BLaER1 treated with 17β-estradiol and CSF1 and Interleukin-3, amounts not matched to agents 10 nM and 100 nM (cell line): ENCODE results near the gene SLC16A5.

Source experiments
- H3K27ac ChIP-seq, 11 experiments: shearing (Covaris generic); formaldehyde crosslinking; 2 replicates each; pipeline ENCODE4 v1.8.1; 2022
- H3K27me3 ChIP-seq, 11 experiments: shearing (Covaris generic); formaldehyde crosslinking; 2 replicates each; pipeline ENCODE4 v1.8.1; 2022
- H3K36me3 ChIP-seq, 11 experiments: shearing (Covaris generic); formaldehyde crosslinking; 2 replicates each; pipeline ENCODE4 v1.8.1; 2022
- H3K4me1 ChIP-seq, 10 experiments: shearing (Covaris generic); formaldehyde crosslinking; 2 replicates each; pipeline ENCODE4 v1.8.1; 2022
- H3K4me2 ChIP-seq, 11 experiments: shearing (Covaris generic); formaldehyde crosslinking; 2 replicates each; pipeline ENCODE4 v1.8.1; 2022
- H3K4me3 ChIP-seq, 10 experiments: shearing (Covaris generic); formaldehyde crosslinking; 2 replicates each; pipeline ENCODE4 v1.8.1; 2022
- H3K9ac ChIP-seq, 11 experiments: shearing (Covaris generic); formaldehyde crosslinking; 2 replicates each; pipeline ENCODE4 v1.8.1; 2022
- H3K9me3 ChIP-seq, 11 experiments: shearing (Covaris generic); formaldehyde crosslinking; replicated peaks in 1 of 11; 2 replicates each; pipeline ENCODE4 v1.8.1; 2022
- H4K20me1 ChIP-seq, 11 experiments: shearing (Covaris generic); formaldehyde crosslinking; 2 replicates each; pipeline ENCODE4 v1.8.1; 2022
- Cebpa-rat ChIP-seq, 11 experiments: shearing (Covaris generic); IDR thresholded peaks; 2 replicates each; pipeline ENCODE4 v1.8.1; 2022

SLC16A5 gene

DNA sequence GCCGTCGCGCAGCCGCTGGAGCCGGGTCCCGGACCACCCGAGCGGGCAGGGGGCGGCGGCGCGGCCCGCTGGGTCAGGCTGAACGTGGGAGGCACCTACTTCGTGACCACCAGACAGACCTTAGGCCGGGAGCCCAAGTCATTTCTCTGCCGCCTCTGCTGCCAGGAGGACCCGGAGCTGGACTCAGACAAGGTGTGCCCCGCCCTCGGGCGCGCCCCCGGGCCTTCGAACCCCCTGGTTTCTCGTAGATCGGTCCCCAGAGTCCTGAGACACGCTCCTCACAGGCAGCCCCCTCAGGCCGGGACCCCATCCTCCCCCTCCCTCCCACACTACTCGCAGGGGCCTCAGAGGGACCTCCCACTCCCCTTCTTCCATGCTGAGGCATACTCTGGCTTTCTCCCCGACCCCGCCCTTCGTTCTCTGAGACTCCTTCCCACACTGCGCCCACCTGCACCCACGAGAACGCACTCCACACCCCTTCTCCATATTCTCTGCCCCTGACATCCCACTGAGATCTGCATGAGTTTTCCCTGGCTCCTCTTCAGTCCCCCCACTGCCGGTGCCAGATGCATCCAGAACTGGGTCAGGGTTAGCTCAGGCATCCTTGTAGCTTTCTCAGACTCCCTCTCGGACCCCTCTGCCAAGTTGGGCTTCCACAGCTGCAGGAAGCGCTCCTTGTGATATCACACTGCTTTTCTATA is 40.2 kb upstream of the SLC16A5 start:
- Histone ChIP-seq H3K27me3 (no peaks in the 10 kb centered on the region), H3K4me1 (peaks cover 18 to 38% (median 27%) of the 10 kb centered on the region in 10 experiments), H3K4me2 (peak overlapping the region; percentile 90 to 99 (median 96)), H3K9ac (peak overlapping the region; percentile 83 to 94 (median 91)), H4K20me1 (peaks cover 0 to 14% (median 5%) of the 10 kb centered on the region in 11 experiments; a peak in 11 of 22 replicates), H3K27ac (peak overlapping the region; percentile 72 to 89 (median 84)), H3K9me3 (no peaks in the 10 kb centered on the region), H3K4me3 (peak overlapping the region; percentile 84 to 99 (median 92)), H3K36me3 (peaks cover 25 to 42% (median 32%) of the 10 kb centered on the region in 11 experiments)
- no peak for TF ChIP-seq Cebpa-rat (IDR thresholded peaks at IDR 0.05)

- H3K9ac ChIP-seq: peak overlapping the region in 10 of 11 experiments; percentile 83 to 94 (median 91); a peak in 21 of 22 replicates
- H3K27ac ChIP-seq: peak overlapping the region in 7 of 11 experiments; percentile 32 to 89 (median 84); a peak in 10 of 22 replicates
Measured at GRCh38 chr17:75048249-75048878, 39.4 kb upstream of the SLC16A5 start.

DNA sequence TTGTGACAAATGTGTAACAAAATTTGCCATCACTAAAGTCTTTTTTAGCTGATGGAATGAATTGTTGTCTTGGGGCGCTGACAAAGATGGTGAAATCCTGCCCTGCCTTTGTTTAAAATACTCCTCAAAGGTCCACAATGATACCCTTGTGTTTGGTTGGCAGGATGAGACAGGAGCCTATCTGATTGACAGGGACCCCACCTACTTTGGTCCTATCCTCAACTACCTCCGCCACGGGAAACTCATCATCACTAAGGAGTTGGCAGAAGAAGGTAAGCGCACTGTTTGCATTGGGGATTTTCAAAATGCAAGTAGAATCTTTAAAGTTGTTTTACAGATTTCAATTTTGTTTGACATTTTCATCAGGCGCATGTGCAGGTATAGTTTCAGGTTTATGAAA is 38.7 kb upstream of the SLC16A5 start:
- no peaks in the 10 kb centered on the region for H3K27me3 ChIP-seq
- peaks cover 18 to 38% (median 27%) of the 10 kb centered on the region in 10 experiments for H3K4me1 ChIP-seq
- H3K27ac ChIP-seq: no peak overlapping the region
- no peak for TF ChIP-seq Cebpa-rat (IDR thresholded peaks at IDR 0.05)
- no peaks in the 10 kb centered on the region for H3K9me3 ChIP-seq
- no peak overlapping the region for H3K4me3 ChIP-seq
- H3K9ac ChIP-seq: peak overlapping the region in 7 of 11 experiments; percentile 8 to 94 (median 92); a peak in 7 of 22 replicates
- H4K20me1 ChIP-seq: peaks cover 0 to 5% (median 0%) of the 10 kb centered on the region in 11 experiments; a peak in 3 of 22 replicates
- H3K36me3 ChIP-seq: peaks cover 39 to 52% (median 46%) of the 10 kb centered on the region in 11 experiments
- H3K4me2 ChIP-seq: peak overlapping the region; percentile 12 to 99 (median 96); a peak in 19 of 22 replicates

More at GRCh38 chr17:75048249-75048878, 39.4 kb upstream of the SLC16A5 start:
- Histone ChIP-seq H3K36me3 (peaks cover 32 to 45% (median 39%) of the 10 kb centered on the region in 11 experiments), H3K4me3 (peak overlapping the region; percentile 84 to 99 (median 92); a peak in 19 of 20 replicates), H3K4me2 (peak overlapping the region; percentile 90 to 99 (median 96)), H3K9me3 (no peaks in the 10 kb centered on the region), H4K20me1 (peaks cover 0 to 6% (median under 1%) of the 10 kb centered on the region in 11 experiments; a peak in 6 of 22 replicates), H3K27me3 (no peaks in the 10 kb centered on the region), H3K4me1 (peaks cover 18 to 38% (median 27%) of the 10 kb centered on the region in 10 experiments)
- TF ChIP-seq Cebpa-rat (IDR thresholded peaks at IDR 0.05): no peak

DNA sequence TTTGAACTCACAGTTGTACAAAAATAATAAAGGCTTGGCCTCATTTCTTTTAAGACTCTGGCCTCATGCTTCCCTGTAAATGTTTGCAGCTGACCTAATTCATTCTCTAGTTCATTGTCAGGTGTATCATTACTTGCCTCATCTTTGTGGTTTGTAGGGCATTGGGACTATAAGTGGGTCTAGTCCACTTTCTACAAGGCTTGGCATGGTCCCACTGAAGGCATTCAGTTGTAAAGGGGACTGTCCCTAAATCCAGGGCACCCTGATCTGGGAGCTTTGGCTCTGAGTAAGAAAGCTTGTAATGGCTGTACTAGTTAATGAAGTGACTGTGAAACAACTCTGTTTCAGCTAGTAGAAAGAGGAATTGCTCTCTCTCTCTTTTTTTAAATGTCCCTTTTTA is 38.0 kb upstream of the SLC16A5 start:
- Histone ChIP-seq H3K36me3 (peaks cover 44 to 59% (median 53%) of the 10 kb centered on the region in 11 experiments), H3K4me2 (peak overlapping the region in 1 of 11 experiments; percentile 3; a peak in 1 of 22 replicates), H4K20me1 (peaks cover 0 to 5% (median 0%) of the 10 kb centered on the region in 11 experiments; a peak in 3 of 22 replicates), H3K27me3 (no peaks in the 10 kb centered on the region), H3K4me1 (peaks cover 18 to 38% (median 27%) of the 10 kb centered on the region in 10 experiments), H3K9me3 (no peaks in the 10 kb centered on the region), H3K9ac (peak overlapping the region in 3 of 11 experiments; percentile 14 to 93 (median 92); a peak in 1 of 22 replicates), H3K4me3 (no peak overlapping the region), H3K27ac (no peak overlapping the region)
- TF ChIP-seq Cebpa-rat (IDR thresholded peaks at IDR 0.05): no peak

DNA sequence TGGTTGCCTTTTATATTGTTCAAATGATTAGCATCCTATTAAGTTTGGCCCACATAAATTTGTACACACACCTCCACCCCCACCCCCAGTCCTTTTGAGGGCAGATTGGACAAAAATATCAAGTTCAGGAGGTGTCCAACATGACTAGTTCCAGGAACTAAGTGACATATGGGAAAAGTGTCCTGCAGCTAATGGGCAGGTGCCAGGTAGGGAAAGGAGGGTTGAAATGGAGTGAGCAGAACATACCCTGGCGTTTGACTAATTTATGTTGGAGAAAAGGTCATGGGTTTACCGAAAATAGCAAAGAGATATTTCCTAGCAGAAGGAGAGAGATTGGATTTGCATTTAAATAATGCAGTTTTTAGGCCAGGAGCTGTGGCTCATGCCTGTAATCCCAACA is 35.8 kb upstream of the SLC16A5 start:
- Histone ChIP-seq H3K4me1 (peaks cover 11 to 23% (median 18%) of the 10 kb centered on the region in 10 experiments), H3K9ac (no peak overlapping the region), H3K4me3 (no peak overlapping the region), H3K9me3 (no peaks in the 10 kb centered on the region), H4K20me1 (no peaks in the 10 kb centered on the region), H3K27ac (no peak overlapping the region), H3K27me3 (no peaks in the 10 kb centered on the region), H3K4me2 (no peak overlapping the region), H3K36me3 (peaks cover 65 to 80% (median 73%) of the 10 kb centered on the region in 11 experiments)
- TF ChIP-seq Cebpa-rat (IDR thresholded peaks at IDR 0.05): no peak

GRCh38 chr17:75059369-75060345 is 28.1 kb upstream of the SLC16A5 start:
- Histone ChIP-seq H3K27ac (peak overlapping the region in 9 of 11 experiments; percentile 21 to 57 (median 36); a peak in 16 of 22 replicates), H3K4me1 (peaks cover 8 to 17% (median 10%) of the 10 kb centered on the region in 10 experiments), H3K4me2 (peak overlapping the region in 10 of 11 experiments; percentile 6 to 65 (median 34); a peak in 15 of 22 replicates), H3K27me3 (no peaks in the 10 kb centered on the region), H3K9ac (peak overlapping the region in 9 of 11 experiments; percentile 24 to 55 (median 34); a peak in 11 of 22 replicates), H3K36me3 (peaks cover 66 to 93% (median 82%) of the 10 kb centered on the region in 11 experiments), H3K9me3 (no peaks in the 10 kb centered on the region), H4K20me1 (no peaks in the 10 kb centered on the region; a peak in 2 of 22 replicates), H3K4me3 (no peak overlapping the region)
- TF ChIP-seq Cebpa-rat (IDR thresholded peaks at IDR 0.05): no peak

GRCh38 chr17:75060434-75061054 is 27.2 kb upstream of the SLC16A5 start:
- Histone ChIP-seq H3K36me3 (peaks cover 66 to 89% (median 80%) of the 10 kb centered on the region in 11 experiments), H3K9ac (peak overlapping the region in 3 of 11 experiments; percentile 24 to 31 (median 25); a peak in 3 of 22 replicates), H4K20me1 (no peaks in the 10 kb centered on the region; a peak in 2 of 22 replicates), H3K27ac (peak overlapping the region in 1 of 11 experiments; percentile 14; a peak in 2 of 22 replicates), H3K4me3 (no peak overlapping the region), H3K9me3 (no peaks in the 10 kb centered on the region), H3K4me2 (peak overlapping the region in 2 of 11 experiments; percentile 43 to 65; a peak in 1 of 22 replicates), H3K27me3 (no peaks in the 10 kb centered on the region), H3K4me1 (peaks cover 13 to 26% (median 17%) of the 10 kb centered on the region in 10 experiments)
- TF ChIP-seq Cebpa-rat (IDR thresholded peaks at IDR 0.05): no peak
